HG02884 (cell line): ENCODE measurements around the gene EFCC1.

Experiments
- ATAC-seq: cut with Tn5 transposase; IDR thresholded peaks from one replicate; pipeline ENCODE4 v1.9.1; 2021; ENCODE audit warnings: mild to moderate bottlenecking, moderate library complexity; ENCODE audit not compliant: unreplicated experiment

Gene EFCC1

DNA sequence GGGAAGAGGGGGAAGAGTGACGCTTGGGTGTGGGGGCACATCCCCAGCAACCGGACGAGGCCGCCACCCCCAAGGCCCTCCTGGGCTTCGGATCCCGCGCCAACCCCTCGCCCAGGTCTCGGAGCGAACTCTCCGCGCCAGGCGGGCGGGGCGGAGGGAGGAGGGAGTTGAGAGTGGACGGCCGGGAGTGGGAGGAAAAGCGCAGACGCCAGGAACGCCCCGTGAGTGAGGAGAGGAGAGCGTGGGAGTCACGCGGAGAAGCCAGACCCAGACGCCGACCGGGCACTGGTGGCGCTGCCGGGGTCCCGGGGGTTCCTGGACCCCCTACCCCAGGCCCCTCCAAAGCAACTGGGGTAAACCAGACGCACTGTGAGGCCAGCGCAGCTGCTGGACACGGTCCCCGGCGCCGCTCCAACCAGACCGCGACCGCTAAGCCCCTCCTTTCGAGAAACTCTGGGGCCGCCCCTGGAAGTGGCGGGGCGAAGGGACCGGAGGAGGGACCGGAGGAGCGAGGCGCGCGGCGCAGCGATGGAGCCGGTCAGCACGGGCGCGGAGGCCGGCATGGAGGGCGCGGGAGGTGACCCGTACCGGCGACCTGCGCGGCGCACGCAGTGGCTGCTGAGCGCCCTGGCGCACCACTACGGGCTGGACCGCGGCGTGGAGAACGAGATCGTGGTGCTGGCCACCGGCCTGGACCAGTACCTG is at the start of gene EFCC1:
EFCC1 (plus strand) TSS at position 204 of the 705 bp plus-strand sequence; CDS start at position 529, 325 bp downstream.
- ATAC-seq = no peak

GRCh38 chr3:128956440-128956839 is 44.7 kb upstream of the EFCC1 start:
- ATAC-seq = no peak

GRCh38 chr3:128965280-128965679 is 35.8 kb upstream of the EFCC1 start:
- ATAC-seq = no peak

GRCh38 chr3:128965818-128966217 is 35.3 kb upstream of the EFCC1 start:
- no peak for ATAC-seq

DNA sequence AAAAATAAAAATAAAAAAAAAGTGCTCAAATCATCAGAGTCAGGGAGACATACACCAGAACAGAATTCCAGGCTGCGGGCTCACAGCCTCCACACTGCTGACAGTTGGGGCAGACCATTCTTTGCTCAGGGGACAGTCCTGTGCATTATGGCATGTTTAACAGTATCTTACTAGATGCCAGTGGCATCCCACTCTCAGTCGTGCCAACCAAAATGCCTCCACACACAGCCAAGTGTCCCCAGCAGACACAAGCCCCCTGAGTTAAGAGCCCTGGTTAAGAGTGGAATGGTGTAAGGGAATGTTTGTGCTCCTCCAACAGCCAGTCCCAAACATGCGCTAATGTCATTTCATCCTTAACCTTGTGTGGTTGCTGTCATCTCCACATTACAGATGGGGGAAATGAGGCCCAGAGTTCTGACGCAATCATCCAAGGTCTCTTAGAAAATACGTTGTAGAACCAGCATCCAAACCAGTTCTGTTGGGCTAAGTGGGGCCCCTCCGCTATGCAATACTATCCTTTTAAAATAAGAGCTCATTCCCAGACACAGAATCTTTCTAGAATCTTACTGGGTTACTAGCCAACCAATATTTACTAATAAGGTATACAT is 33.3 kb upstream of the EFCC1 start:
- no peak for ATAC-seq

GRCh38 chr3:128969993-128970739 is 30.9 kb upstream of the EFCC1 start:
- ATAC-seq = no peak

- ATAC-seq = no peak
These were observed 30.4 kb upstream of the EFCC1 start for GRCh38 chr3:128970740-128971047.

GRCh38 chr3:128971421-128972100 is 29.5 kb upstream of the EFCC1 start:
- ATAC-seq = no peak

DNA sequence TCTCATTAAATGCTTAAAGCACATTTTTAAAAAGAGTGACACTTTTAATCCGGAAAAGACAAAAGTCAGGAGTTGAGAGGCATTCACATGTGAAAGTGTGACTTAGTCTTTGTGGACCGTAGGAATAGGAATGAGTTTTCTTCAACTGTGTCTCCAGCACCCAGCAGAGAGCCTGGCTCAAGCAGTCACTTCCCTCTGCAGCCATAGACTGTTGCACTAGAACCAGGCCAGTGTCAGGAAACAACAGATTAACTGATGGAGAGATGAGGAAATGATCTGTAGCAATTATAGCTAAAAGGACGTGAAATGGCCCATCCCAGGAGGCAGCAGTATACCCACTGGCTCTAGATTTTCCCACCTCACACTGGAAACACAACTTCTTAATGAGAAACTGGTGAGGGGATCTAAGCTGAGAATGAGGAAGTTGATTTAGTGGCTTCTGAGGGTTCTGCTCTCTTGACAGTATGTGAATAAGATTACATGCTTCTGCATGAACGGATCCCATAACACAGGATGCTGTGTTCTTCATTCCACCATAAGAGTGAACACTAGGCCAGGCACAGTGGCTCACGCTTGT is 27.0 kb upstream of the EFCC1 start:
- ATAC-seq = no peak

- no peak for ATAC-seq
These were observed 25.8 kb upstream of the EFCC1 start for GRCh38 chr3:128975276-128975675.

GRCh38 chr3:128983293-128984069 is 17.6 kb upstream of the EFCC1 start:
- no peak for ATAC-seq

- no peak for ATAC-seq
These were observed 16.5 kb upstream of the EFCC1 start for GRCh38 chr3:128984596-128984995.

DNA sequence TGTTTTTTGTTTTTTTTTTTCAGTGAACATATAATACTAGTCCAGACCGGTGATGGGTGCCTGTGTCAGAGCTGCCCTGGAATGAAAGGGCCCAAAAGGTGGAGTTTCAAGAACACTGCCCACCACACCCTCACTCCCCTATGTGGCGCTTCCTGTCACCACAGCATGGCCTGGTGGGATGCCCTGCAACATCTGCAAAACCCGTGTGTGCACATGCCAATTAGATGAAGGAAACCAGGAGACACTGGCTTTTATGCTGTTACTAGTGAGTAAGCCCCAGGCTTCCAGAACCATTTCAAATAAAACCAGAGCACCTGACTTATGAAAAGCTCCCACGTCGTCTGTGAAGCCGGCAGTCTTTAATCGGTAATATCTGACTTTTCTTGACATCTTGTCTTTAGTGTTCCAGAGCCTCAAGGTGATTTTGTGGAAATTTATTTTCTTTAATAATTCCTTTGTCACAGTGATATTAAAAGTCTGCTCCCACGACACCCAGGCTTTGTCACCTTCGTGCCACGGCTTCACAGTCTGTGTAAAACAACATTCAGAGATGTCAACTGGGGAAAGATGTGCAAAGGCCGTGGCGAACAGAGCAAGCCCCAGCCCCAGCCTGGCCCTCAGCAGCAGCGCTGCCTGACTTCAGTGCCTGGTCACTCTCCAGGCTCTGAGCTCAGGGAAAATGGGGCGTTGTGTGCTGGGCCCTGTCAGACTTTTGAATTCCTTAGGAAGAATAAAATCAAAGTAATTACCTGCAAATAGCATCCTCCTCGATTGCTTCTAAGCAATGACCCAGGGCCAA is 13.6 kb upstream of the EFCC1 start:
- ATAC-seq = no peak

GRCh38 chr3:128988286-128988685 is 12.8 kb upstream of the EFCC1 start:
- ATAC-seq = no peak

DNA sequence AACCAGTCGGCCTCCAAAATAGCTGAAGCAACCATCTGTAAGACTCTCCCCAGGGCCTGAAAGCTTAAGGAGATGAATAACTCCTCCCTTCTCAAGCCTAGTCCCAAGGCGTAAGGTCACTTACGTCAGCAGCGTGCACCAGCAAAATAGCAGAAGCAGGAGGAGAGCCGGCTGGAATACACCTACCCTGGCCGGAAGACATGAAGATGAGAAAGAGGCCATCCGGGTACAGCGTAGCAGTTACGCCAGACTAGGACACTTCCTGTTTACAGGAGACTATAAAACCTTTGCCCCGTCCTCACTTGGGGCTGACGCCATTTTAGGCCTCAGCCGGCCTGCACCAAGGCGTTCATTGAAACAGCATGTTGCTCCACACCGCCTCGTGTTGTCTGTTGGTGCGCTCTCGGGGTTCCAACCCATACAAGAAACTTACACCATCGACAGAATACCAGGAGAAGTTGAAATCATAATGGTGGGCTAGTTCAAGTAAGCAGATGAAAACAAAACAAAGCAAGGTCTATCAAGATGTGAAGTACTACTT is 9.7 kb upstream of the EFCC1 start:
- no peak for ATAC-seq

DNA sequence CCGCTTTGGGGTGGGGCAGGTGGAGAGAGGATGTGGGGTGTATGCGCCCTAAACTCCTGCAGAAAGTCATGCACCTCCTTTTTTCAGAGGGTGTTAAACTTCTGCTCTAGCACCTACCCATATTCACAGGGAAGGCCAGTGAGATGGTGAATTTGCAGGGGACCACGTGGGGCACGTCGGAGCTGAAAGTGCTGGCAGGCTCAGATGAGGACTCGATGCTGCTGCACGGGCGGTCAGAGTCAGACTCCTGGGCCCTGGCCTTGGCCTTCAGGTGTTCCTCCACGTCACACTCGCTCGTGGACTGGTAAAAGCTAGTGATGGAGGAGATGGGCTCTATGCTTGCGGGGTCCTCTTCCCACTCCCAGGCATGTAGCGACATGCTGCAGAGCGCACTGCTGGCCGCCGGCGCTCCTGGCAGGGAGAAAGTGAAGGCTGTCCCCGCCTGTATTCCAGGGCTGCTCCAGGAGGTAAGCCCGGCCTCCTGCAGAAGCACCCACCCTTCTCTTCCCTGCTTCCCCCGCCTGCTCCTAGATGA is 8.1 kb upstream of the EFCC1 start:
- ATAC-seq = no peak

DNA sequence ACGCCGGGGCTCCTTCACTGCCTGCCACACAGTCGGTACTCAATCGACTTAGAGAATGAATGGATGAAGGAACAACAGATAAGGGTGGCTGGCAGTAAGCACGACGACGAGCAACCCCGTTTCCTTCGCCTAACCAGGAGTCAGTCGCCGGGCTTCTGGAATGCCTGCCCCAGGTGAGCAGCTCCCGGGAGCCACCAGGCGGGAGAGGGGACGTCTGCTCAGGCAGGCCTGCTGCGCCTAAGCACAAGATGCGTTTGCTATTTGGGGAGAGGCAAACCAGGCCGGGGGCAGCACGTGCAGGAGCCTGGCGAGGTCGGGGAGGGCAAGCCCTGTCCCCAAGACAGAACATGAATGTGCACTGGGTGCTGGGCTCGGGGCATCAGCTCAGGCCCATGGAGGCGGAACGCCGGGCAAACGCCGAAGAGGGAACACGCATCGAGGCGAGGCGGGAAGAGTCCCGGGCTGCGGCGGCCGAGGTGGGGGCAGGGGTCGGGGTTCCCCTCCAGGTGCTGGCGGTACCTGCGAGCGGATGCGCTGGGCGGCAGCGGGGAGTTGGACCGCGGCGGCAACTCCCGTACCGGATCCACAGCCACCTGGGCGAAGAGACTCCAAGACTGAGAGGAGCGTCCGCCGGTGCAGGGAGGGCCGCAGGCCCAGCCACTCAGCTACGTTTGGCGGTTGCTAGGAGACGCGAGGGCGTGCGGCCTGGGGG is 7.5 kb upstream of the EFCC1 start, which contains the start of gene CFAP92:
CFAP92 (minus strand) TSS at position 616 of the 712 bp plus-strand sequence. CDS start 772 bp downstream, outside the sequence.
- peak; percentile 73 for ATAC-seq

- no peak for ATAC-seq
These were observed 7.0 kb upstream of the EFCC1 start for GRCh38 chr3:128994173-128994512.
